HG03460 (cell line): ENCODE measurements around the gene DCX.

ENCODE experiments used
- ATAC-seq: cut with Tn5 transposase; IDR thresholded peaks from one replicate; pipeline ENCODE4 v1.9.1; 2021; ENCODE audit not compliant: unreplicated experiment

Gene DCX

DNA sequence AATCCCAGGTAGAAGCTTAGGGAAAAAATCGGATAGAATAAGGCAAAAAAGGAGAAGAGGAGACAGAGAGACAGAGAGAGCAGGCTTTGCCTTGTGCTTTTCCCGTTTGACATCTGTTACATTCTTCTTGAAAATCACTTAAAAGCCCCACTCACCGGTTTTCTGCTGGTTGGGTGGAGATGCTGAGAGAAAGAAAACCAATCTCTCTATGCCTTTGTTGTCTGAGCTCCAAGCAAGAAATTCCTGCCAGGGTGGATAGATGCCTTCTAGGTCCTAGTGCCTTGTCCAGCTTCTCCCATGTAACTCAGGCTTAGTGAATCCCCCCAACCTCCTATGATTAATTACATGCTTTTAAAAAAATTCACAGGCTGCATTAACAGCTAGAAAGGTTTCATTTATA lies at the start of gene DCX:
DCX (minus strand) TSS at position 210 of the 400 bp plus-strand sequence. CDS start 1,794 bp downstream, outside the sequence.
- no peak for ATAC-seq

DNA sequence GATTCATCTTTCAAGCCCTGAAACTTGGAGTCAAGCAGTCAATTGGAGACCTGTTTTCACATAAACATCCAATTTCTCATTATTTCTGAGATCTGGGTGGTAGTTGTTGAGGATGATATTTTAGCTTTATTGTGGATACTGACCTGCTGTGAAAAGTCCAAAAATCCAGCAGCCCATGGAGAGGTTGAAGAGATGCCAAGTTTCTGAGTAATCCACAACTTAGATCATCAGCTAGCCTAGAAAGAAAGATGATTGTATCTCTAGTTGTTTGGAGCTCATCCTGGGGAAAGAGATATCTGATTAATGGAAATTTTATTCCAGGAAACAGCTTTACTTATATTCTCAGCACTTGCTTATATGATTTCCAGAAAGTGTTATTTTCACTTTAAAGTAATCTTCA lies 48.6 kb upstream of the DCX start:
- no peak for ATAC-seq

DNA sequence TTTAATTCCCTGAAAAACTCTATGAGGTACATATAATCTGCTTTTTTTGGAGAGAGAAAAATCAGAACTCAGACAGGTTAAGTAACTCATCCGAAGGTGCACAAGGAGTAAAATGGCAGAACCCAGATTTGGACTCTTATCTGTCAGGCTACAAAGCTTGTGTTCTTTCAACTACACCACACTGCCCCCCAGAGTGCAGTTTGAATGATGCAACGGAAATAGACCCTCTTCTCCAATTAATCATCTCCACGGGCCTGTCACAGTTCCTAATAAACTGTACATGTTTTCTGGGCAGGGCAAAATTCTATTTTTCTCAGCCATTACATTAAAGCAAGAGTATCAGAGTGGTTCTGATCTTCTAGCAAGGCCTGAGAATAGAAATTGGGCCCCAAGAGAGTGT lies 35.3 kb upstream of the DCX start:
- no peak for ATAC-seq

DNA sequence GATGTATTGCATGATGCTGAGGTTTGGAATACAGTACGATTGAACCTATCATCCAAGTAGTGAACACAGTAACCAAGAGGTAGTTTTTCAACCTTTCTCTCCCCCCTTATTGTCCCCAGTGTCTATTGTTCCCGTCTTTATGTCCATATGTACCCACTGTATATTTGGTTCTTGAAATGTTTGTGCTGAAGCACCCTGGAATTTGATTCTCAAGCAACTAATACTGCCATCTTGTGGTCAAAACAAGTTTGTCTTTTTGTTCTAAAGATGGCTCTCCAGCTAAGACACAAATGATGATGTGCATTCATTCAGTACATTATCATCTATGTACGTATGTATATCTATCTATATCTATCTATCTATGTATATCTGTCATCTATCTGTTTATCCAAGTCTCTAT lies 33.5 kb upstream of the DCX start:
- ATAC-seq, result no peak

DNA sequence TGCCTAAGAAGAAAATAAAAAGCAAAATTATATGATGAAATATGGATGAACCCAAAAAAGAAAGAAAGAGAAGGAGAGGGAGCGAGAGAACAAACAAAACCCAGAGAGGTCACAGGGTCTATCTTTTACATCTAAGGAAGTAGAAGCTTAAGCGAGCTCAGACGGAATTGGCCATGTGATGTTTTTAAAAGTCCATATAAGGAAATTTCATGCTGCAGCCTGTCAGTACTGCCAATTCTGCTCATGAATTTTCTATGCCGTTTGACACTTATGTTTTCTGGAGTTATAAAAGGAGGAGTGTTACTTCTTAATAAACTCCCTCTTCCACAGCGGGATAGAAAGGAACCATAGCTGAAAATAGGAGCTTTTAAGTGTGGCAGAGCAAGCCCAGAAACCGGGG lies 32.9 kb upstream of the DCX start:
- no peak for ATAC-seq

DNA sequence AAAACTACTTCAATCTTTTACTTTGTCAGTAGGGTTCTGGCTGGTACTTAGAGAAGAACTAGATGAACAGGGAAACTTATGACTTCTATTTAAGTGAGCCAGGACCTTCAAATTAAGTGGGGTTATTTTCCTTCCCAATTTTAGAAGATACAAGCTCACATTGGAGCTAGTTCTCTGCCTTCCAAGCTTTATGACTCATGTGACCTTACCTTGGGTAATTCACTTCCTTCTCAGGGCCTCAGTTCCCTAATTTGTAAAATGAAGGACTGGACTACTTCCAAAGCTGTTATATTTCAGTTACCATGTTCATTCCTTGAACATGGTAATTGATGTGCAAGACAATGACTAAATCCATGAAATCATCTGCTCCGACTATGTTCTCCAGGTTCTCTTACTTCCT lies 32.0 kb upstream of the DCX start:
- no peak for ATAC-seq

DNA sequence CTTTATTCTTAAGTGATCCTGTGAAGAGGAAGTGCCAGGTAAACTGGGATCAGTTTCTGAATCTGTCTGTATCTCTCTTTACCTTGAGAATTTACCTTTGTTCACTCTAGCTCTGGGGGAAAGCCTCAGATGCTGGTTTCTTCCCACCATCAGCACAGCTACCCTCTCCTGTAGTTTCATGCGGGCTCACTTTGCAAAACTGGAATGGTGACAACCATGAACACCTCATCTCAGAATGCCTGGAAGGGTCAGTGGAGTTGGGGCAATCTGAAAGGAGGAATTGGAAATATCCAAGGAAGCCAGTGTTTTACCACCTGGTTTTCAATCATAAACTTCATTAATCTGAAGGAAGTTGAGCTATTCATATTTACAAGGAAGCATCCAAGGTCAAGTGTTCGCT lies 30.8 kb upstream of the DCX start:
- no peak for ATAC-seq

DNA sequence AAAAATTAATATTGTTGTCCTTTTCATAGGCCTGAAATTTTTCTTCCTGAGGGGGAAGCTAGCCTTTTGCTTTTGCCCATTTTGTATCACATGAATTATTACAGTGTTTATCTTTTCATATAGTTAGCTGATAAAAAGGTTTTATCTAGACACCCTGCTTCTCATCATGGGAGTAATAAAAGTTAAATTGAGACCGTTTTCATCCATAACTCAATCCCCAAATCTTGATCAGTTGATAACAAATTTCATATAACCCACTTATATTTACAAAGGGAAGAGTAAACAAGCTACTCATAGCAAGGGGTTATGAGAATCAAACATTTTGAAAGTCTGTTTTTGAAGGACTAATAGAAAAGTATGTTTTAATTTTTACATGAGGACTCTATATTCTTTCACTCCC lies 23.5 kb upstream of the DCX start:
- ATAC-seq, result no peak

DNA sequence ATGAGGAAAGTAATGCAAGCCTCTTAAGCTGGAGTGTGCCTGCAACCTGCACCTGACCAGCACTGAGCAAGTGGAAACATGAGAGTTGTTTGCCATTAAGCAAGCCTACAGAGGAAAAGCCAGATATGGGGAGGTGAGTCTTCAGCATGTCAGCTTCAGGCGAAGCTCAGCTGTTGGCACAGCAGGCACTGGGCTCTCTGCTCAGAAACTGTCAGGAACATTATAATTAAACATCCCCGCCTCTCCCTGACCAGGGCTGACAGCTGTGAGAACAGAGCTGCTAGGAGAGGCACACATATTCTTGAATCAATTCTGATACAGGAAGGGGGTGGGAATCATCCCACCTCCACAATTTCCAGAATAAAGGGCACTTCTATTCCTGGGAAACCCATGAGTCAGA lies 19.0 kb upstream of the DCX start:
- ATAC-seq, result no peak

DNA sequence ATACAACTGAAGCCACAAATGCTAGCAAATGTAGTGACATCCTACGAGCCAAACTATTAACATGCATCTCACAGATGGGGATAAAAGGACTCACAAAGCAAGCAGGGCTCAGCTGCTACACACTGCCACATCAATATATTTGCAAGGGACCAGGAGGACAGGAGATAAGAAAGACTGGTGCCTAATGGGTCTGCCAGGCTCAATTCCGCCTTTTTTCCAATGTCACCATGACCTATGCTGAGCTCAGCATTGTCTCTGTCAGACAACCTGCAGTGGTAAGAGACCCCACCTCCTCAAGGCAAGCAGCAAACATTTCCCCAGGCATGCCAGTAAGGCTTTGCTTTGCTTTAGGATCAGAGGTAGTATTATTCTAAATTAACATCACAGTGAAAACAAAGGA lies 435 bp downstream of the DCX start:
- ATAC-seq, result no peak

DNA sequence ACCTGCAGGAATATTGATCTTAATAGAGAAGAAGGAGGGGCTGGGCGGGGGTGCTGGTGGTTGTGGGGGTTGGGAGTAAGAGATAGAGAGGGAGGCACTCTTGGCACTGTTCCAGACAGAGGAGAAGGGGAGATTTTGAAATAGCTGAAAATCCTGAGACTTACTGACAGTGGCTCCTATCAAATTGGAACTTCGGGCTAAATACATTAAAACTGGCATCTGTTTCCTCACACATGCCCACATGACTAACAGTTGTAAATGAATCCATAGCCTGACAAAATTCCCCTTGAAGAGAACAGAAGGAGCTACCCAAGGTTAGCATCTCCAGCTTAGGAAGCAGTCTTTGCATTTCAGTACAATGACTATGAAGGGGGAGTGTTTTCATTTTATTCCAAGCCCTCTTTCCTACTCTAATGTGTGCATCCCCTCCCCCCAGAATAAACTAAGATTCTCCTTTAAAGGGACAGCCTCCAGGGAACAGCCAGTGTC lies 1.4 kb downstream of the DCX start:
- ATAC-seq, result no peak

DNA sequence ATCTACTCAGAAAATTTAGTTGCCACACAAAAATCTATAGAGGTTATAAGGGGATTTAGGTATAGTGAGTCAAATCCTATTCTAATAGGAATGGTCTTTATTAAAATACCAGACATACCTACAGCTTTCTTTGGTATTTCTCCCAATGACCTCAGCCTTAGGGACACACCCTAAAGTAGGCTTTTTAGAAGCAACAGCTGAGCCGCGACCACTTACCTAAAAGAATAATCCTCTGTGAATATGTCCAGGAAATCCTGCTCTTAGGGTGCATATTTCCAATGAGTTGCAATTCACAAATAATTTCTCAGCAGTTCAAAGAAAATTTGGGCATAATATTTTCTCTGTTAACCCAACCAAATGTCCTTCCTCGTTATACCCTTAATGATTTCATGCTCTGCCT lies 2.7 kb downstream of the DCX start:
- ATAC-seq, result no peak

DNA sequence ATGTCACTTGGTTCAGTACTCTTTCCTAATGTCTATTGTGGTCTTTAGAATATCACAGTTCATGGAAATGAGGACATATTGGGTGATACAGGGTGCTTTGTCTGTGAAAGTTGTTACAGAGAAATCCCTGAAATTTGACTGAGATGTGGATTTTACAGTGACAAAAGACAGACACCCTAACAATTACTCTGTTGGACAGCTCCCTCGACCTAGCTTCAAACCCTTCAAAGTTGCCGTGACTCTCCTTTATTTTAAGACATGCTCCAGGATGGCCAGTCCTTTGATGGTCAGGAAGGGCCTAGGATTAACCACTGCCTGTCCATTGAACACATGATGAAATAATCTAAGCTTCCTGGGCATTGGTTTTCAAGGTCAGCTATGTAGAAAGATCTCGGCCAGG lies 4.0 kb downstream of the DCX start:
- ATAC-seq, result no peak

DNA sequence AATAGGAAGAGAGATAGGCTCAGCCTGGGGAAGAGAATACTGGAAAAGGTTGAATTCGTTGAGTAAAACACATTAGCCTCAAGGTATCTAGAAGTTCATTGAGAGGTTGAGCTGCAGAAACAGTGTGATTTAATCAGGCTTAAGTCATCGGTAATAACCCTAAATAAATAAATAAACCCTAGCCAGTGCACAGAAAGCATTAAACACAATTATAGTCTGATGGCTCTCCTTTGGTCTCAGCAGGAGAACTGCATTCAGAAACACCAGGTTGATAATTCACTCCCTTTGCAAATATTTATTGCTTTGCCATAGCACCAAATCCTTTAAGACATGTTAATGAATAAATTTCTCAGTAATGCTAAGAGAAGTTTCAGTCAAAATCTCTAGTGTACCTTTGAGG lies 9.6 kb downstream of the DCX start:
- ATAC-seq, result no peak

DNA sequence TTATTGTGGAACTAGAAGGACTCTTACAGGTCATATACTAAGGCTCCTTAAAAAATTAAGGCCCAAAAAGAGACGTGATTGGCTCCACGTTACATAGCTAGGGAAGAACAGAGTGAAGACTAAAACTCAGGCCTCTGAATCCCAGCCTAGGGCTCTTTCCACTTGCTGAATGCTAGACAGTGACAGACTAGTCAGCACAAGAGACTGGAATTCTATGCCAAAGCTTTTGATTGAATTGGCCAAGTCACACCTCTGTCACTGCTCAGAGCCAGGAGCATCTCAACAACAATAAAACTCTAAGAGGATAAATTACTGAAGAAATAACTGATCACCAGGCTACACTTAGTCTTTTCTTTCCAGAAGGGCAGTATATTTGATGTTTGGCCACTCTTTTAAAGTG lies 16.8 kb downstream of the DCX start:
- no peak for ATAC-seq

DNA sequence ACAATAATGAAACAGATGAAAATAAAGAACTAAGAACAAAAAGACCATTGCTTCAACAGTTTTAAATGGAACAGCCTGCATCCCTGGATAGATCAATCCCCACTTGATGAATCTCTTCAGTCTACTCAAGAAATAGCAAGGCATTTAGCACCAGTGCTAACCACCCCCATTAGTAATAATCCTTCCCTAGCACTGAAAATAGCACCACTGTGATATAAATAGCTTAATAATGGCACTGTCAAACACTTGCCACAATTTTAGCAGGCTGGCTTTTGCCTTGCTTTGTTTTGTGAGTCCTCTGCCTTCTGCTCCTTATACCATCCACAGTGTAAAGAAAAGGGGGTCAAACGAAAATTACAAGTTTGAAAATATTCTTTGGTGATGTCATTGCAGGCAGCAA lies 17.4 kb downstream of the DCX start:
- ATAC-seq, result no peak

DNA sequence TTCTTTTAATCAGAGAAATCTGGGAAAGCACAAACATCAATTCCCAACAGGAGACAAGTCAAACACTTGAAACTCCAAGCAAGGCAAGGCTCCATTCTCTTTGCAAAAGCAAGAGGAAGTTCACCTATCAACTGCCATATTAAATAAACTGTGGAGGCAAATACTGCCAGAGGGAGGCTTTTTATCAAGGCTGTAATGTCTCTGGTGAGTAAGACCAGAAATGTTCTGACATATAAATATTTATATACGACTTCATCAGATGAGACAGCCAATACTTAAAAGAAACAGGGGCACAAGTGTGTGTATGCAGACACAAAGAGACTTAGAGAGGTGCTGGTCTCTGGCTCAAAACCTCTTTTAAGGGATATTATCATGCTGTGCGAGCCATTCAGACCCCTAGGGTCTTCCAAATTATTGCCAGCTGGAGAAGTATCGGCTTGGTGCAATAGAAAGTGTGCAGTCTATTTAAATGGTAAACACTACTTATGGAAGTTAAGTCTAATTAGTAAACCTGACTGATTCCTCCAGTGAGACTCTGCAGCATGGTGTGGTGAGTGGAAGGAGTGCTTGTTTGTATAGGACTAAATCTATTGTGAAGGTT lies 24.4 kb downstream of the DCX start:
- no peak for ATAC-seq

DNA sequence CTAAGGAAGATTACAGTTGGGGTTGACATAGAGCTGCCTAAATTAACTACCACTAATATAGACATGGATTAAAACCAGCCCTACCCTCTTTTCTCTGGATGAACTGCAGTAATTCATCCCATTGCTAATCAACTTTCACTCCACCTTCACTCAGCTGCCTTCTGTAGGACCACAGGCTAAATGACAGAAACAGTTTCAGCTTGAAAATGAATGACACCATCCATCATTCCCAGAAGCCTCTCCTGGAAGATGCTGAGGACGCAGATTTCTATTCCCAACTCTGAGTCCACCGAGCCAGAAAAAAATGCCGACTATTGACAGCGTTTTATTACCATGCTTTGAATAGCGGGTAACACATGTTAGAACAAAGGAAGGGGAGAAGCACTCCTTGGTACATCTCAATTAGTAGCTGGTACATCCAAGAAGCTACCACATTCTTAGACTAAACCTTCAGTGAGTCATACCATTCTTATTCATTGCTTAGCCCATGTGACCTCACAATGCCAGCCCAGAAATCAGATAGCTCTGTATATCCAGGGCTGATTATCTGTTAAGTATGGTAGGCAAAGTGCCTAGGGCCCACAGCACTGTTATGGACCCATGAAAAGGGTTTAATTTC lies 25.3 kb downstream of the DCX start:
- no peak for ATAC-seq

DNA sequence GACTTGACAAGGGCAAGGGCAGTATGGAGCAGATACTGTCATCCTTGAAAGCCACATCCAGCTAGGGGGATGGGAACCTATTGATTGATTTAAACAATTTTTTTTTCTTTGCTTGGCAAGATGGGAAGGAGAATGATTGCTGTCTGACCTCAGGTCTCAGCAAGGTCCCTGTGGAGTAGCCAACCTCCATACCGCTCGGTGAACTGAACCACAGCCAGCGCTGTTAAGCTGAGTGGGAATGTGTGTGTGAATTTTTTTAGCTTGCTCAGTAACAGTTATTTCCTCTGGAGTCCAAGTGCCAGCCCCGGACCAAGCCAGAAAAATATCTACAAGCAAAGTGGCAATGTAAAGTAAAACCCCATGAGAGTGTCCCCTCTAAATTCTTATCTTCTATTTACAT lies 25.9 kb downstream of the DCX start:
- no peak for ATAC-seq

DNA sequence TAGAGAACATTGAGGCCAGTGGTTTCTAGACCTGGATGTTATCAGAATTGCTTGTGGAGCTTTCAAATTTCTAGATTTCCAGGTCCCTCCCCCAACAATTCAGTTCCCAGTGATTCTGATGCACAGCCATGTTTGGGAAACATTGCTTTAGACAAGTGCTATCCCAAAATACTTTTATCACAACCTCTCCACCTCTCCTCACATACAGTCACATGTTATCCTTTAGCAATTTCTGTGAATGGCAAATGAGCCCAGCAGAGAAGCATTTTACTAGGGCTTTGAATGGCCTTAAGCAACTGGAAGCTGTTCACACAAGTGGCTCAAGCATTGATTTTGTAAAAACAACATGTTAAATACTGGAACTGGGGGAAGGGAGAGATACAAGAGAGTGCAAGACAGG lies 29.7 kb downstream of the DCX start:
- ATAC-seq, result no peak

DNA sequence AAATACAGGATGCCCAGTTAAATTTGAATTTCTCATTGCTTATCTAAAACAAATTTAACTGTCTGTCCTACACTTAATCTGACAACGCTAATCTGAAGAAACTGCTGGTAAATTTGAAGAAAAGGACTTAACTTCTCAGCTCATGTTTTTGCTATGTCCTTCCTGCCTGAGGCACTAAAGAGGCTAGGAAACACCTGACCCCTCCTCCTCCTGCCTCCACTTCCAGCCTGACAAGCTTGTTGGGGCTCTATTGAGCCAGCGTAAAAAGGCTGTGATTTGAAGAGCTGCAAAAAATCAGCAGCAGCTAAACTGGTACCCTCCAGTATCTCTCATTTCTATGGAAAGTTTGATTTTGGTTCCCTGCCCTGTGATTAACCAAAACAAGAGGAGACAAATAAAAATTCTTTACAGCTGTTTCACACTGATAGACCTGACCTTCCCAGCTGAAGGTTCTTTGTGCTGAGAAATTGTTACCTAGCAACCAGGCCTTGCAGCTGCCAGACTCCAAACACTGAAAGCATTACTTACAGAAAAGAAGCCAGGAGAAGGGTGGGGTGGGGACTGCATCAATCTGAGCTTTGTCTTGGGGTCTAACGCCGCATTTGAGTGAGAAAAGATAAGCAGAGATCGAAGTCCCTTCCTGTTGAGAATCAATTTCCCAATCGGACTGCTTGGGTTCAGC lies 35.0 kb downstream of the DCX start:
- ATAC-seq, result no peak

DNA sequence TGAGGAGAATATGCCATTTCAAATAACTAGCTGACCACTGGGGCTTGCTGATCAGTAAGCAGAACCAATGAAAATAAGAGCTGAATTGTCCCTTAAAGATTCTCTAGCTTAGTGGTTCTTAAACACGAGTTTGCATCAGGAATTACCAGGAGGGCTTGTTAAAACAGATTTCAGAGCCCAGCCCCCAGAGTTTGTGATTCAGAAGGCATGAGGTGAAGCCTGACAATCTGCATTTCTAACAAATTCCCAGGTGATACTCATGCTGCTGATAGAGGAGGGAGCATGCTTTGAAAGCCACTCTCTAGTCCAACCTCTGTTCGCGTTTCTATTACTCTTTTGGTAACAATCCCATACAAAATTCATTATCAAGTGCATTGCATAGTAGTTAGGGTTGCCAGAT lies 35.5 kb downstream of the DCX start:
- no peak for ATAC-seq

DNA sequence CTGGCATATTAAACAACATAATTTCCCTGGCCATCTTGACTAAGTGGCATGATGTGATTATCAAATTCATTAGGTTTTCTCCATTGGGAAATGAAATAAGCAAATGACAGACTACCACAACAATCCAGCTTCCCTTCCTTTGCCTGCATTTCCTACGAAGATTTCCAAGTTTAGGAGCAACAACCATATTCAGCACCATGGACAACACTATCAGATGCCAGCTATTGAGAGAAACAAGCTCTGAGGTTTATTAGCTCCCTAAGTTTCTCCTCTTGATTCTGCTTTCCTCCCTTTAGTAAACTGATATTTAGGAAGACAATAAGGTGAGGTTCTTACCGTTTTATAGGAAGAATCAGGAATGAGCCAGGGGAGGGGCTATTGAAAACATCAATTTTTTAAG lies 36.2 kb downstream of the DCX start:
- ATAC-seq, result no peak
